Measurements from ENCODE around the gene TMEM270.
A peak's percentile ranks its signal among the peaks of the same experiment; 100 is the strongest.
"Not testable (repeated sequence)": the region's sequence is repeated elsewhere in the genome, so short reads cannot be mapped to it uniquely, and the experiment has no call there.

Gene TMEM270

GRCh38 chr7:73832806-73833205 is 28.2 kb upstream of the TMEM270 start:
- no peak for DNase-seq

DNA sequence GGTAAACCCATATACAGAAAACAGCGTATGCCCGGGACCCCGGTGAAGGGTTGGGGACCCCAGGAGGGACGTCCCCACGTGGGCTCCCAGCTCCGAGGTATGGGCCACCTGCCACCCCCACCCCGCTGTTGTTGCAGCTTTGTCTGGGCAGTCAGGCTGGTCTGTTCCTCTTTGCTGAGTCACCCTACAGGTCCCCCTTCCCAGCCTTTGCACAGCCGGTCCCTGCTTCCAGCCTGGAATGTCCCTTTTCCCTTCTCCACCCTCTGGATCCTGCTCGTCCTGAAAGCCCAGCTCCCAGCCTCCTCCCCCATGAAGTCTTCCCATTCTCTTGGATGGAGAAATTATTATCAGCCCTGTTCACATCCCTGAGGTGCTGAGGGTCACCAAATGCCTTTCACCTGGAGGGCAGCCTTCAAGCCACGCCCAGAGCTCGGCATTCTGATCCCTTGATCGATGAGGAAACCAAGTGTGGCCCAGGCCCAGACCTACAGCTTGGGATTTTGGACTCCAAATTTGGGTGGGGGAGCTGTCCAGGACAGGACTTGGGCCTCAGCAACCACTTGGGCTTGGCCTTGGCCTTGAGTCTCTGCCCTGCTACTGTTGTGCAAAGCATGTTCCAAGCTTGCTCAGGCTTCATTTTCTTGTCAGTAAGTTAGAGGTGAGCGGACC is 27.6 kb upstream of the TMEM270 start:
- DNase-seq, result no peak

DNA sequence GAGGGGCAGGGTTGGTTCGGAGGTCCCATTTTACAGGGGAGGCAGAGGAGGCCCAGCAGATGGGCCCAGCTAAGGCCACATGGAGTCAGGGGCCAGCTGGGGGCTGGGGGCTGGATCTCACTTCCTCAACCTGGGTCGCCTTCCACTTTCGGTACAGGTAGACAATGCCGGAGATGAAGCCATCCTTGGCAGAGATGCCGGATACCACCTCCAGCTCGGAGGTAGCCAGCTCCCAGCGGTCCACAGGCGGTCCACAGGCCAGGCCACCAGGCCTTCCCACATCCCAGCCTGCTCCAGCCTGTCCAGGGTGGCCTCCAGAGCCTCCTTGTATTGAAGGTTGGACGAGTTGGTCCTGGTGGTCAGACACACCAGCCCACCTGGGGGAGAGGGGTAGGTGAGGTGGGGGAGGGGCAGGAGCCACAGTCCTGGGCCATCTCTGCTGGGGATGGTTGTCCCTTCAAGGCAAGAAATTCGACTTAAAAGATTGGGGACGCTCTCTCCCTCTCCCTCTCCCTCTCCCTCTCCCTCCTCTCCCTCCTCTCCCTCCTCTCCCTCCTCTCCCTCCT is 26.2 kb upstream of the TMEM270 start:
- DNase-seq, result no peak

DNA sequence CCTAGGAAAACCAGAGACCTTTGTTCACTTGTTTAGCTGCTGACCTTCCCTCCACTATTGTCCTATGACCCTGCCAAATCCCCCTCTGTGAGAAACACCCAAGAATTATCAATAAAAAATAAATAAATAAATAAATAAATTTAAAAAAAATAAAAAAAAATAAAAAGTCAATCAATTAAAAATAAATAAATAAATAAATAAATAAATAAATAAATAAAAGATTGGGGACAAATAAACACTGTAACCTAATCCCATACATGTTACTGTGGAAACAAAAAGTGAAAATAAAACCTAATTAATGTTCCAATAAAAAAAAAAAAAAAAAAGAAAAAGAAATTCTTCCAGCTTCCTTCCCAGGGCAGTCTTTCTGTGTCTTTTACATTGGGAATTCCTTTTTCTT is 23.8 kb upstream of the TMEM270 start:
- DNase-seq, result not testable (repeated sequence)

- no peak for DNase-seq
Measured at GRCh38 chr7:73838642-73839041, 22.3 kb upstream of the TMEM270 start.

DNA sequence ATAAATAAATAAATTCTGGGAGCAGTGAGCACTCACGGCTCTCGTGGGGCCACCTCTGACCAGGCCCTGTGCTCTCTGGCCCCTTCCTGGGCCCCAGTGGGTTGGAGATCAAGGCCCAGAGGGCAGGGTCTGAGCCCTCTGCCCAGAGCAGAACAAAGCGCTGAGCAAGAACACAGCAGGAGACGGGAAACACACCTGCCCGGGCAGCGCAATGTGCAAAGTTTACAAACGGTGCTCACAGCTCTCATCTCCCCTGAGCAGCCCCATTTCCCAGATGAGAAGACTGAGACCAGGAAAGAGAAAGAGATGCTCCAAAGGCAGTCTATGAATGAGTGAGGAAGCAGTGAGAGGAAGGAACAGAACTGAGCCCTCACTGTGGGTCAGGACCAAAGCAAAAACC is 21.7 kb upstream of the TMEM270 start:
- no peak for DNase-seq

GRCh38 chr7:73839743-73840714 is 20.9 kb upstream of the TMEM270 start:
- no peak for DNase-seq

- no peak for DNase-seq
Measured at GRCh38 chr7:73840715-73841379, 20.1 kb upstream of the TMEM270 start.

DNA sequence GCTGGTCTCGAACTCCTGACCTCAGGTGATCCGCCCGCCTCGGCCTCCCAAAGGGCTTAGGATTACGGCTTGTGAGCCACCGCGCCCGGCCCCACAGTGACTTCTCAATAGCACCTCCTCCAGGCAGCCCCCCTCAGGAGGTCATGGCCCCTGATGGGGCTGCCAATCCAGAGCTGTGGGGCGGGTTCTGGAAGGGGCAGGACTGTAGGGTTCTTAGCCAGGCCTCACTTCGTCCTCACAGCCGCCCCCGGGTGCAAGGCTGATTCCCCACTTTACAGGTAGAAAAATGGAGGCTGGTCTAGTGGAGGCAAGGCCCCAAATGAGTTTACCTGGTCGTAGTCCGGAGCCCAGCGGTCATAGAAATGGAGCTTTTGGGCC is 19.3 kb upstream of the TMEM270 start:
- DNase-seq, result no peak

GRCh38 chr7:73842067-73842976 is 18.6 kb upstream of the TMEM270 start, which contains the start of gene METTL27:
METTL27 (minus strand) TSS chr7:73842516; CDS start chr7:73842140, 376 bp downstream.
- peak; percentile 93 for DNase-seq

DNA sequence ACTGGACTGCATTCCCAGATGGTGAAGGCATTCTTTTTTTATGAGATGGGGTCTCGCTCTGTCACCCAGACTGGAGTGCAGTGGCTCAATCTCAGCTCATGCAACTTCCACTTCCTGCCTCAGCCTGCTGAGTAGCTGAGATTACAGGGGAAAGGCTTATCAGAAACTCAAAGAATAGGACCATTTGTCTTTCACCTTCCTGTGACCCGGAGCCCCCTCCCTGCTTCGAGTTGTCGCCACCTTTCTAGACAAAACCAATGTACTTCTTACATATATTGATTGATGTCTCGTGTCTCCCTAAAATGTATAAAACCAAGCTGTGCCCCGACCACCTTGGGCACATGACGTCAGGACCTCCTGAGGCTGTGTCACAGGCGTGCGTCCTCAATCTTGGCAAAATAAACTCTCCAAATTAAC is 16.8 kb upstream of the TMEM270 start:
- DNase-seq, result no peak

DNA sequence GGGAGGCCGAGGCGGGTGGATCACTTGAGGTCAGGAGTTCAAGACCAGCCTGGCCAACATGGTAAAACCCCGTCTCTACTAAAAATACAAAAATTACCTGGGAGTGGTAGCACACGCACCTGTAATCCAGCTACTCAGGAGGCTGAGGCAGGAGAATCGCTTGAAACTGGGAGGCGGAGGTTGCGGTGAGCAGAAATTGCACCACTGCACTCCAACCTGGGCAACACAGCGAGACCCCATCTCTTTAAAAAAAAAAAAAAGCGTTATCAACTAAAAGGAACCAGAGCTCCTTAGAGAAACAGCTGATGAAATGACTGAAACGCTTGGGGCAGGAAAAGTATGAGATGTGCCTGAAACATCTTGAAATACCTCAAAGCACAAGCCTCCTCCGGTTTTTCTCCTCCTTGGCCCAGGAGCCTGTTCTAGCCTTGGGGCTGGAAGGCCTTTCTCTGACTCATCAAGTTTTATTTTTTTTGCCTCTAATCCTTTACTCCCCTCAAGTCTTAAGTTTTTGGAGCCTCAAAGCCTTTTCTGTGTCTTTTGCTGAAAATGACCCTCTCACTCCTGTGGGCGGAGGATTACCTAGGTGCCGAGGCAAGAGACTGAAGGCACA is 16.0 kb upstream of the TMEM270 start:
- DNase-seq, result no peak

DNA sequence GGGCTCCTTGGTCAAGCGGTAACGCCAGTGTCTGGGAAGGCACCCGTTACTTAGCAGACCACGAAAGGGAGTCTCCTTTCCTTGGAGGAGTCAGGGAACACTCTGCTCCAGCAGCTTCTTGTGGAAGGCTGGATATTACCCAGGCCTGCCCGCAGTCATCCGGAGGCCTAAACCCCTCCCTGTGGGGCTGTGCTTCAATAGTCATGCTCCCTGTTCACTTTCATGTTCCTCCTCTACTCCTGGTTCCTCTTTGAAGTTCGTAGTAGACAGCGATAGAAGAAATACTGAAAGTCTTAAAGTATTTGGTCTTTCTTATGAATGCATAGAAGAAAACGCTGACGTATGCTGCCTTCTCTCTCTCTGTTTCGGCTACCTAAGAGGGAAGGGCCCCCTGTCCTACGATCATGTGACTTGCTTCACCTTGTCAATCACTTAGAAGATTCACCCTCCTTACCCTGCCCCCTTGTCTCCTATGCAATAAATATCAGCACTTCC is 15.2 kb upstream of the TMEM270 start:
- not testable (repeated sequence) for DNase-seq

GRCh38 chr7:73847941-73848723 is 12.8 kb upstream of the TMEM270 start:
- no peak for DNase-seq

- no peak for DNase-seq
Measured at GRCh38 chr7:73850781-73851207, 10.2 kb upstream of the TMEM270 start.

DNA sequence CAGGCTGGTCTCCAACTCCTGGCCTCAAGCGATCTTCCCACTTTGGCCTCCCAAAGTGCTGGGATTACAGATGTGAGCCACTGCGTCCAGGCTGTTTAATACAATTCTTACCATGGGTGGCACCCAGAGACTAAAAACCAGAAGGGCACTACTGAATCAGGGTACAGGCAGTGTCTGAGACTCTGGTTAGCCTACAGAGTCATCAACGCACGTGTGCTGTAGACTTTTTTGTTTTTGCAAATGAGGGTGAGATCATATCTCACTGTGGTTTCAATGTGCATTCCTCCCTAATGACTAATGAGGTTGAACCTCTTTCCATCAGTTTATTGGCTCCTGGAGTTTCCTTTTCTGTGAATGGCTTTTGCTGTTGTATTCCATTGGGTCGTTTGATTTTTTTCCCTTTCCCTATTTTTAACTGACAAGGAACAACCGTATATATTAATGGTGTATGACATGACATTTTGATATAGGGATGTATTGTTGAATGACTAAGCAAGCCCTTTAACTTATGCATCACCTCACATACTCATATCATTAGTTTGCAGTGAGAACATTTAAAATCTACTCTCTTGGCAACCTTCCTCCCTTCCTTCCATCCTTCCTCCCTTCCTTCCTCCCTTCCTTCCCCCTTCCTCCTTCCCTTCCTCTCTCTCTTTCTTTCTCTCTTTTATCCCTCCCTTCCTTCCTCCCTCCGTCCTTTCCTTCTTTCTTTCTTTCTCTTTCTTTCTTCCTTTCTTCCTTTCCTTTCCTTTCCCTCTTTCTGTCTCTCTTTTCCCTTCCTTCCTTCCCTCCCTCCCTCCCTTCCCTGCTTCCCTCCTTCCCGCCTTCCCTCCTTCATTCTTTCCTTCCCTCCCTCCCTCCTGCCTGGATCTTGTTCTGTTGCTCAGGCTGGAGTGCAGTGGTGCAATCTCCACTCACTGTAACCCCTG is 9.3 kb upstream of the TMEM270 start:
- DNase-seq, result peak; percentile 42

DNA sequence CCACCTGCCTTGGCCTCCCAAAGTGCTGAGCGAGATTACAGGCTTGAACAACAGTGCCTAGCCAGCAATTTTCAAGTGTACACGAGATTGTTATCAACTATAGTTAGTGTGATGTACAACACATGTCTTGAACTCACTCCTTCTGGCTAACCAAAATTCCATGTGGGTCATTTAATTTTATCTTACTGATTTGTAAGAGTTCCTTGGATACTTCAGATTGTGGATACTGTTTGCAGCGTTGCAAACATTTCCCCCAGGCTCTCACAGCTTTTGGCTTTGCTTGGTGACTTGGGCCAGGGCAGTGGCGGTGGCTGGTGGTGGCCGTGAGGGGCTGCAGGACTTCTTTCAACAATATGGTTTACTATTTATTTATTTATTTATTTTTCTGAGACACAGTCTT is 8.5 kb upstream of the TMEM270 start:
- no peak for DNase-seq

DNA sequence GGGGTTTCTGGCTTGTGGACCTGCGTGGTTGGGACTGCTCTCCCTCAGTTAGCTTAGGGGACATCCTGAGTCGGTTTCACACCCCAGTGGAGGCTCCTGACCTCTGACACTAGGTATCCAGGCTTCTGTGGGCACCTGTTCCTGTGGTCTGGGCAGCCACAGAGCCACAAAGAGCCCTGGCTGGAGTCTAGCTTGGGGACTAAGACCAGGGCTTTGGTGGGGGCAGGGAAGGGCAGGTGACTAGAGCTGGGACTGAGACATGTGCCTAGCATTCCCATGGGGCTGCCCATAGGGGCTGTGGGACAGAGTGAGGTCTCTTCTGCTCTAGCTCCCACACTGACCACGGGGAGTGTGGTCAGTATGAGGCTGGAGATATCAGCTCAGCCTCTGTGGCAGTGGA is 4.0 kb upstream of the TMEM270 start:
- DNase-seq, result no peak

DNA sequence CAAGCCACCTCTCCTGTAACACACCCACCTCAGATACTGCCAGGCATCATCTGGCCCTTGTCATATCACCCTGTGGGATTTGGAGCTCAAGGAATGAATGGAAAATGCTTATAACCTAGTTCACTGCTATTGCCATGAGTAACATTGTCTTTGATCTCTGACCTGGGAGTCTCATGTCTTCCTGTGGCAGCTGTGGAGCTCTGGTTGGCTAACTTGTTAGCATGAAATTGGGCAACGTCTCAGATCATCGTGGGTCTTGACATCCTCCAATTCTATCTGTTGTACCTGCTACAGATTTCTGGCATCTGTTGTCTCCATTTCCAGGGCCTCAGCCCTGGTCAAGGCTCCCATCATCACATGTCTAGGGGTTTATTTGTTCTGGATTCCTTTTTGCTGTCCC is 2.2 kb upstream of the TMEM270 start:
- no peak for DNase-seq

Measured in stimulated activated CD8-positive, alpha-beta memory T cell treated with anti-CD3 and anti-CD28 coated beads, Interleukin-4, amount 100 ng/mL, for 48 hours (primary cell).